Medulla oblongata (tissue), 1 donor: Measurements from ENCODE around the gene IGSF21.

Experiments
- DNase-seq: peaks from one replicate; pipeline ENCODE4 v3.0.0-alpha.2; 2015; ENCODE audit errors: extremely low spot score

The IGSF21 gene

GRCh38 chr1:18217398-18218043, 109.9 kb downstream of the IGSF21 start:
- DNase-seq, result peak; percentile 46

GRCh38 chr1:18229625-18230024, 122.0 kb downstream of the IGSF21 start:
- DNase-seq, result no peak

- DNase-seq, result peak; percentile 21
Observed at GRCh38 chr1:18230321-18230720, 122.7 kb downstream of the IGSF21 start.

- peak; percentile 89 for DNase-seq
Observed at GRCh38 chr1:18230840-18231239, 123.2 kb downstream of the IGSF21 start.

GRCh38 chr1:18232052-18232451, 124.5 kb downstream of the IGSF21 start:
- no peak for DNase-seq

GRCh38 chr1:18233176-18233864, 125.7 kb downstream of the IGSF21 start:
- no peak for DNase-seq

- peak; percentile 85 for DNase-seq
Observed at GRCh38 chr1:18234790-18235242, 127.2 kb downstream of the IGSF21 start.

- no peak for DNase-seq
Observed at GRCh38 chr1:18237371-18237770, 129.8 kb downstream of the IGSF21 start.

GRCh38 chr1:18238190-18238589, 130.6 kb downstream of the IGSF21 start:
- DNase-seq, result no peak

GRCh38 chr1:18239671-18240070, 132.1 kb downstream of the IGSF21 start:
- no peak for DNase-seq

GRCh38 chr1:18240906-18241305, 133.3 kb downstream of the IGSF21 start:
- DNase-seq, result no peak

- no peak for DNase-seq
Observed at GRCh38 chr1:18241891-18242290, 134.3 kb downstream of the IGSF21 start.

GRCh38 chr1:18243503-18244175, 136.0 kb downstream of the IGSF21 start:
- DNase-seq, result no peak

- DNase-seq, result no peak
Observed at GRCh38 chr1:18244762-18245161, 137.2 kb downstream of the IGSF21 start.

- DNase-seq, result no peak
Observed at GRCh38 chr1:18245647-18246046, 138.0 kb downstream of the IGSF21 start.

GRCh38 chr1:18246543-18246942, 138.9 kb downstream of the IGSF21 start:
- no peak for DNase-seq

- DNase-seq, result no peak
Observed at GRCh38 chr1:18247151-18247550, 139.6 kb downstream of the IGSF21 start.

- DNase-seq, result peak; percentile 47
Observed at GRCh38 chr1:18249631-18250030, 142.0 kb downstream of the IGSF21 start.

GRCh38 chr1:18253093-18253492, 145.5 kb downstream of the IGSF21 start:
- DNase-seq, result no peak

GRCh38 chr1:18256282-18257235, 149.0 kb downstream of the IGSF21 start:
- DNase-seq, result peak; percentile 20

GRCh38 chr1:18257778-18258177, 150.2 kb downstream of the IGSF21 start:
- no peak for DNase-seq

GRCh38 chr1:18261891-18262290, 154.3 kb downstream of the IGSF21 start:
- DNase-seq, result no peak
